Astrocyte (in vitro differentiated cells and primary cell): ENCODE measurements around the gene PRKD3.

Experiments used
- CTCF ChIP-seq: IDR thresholded peaks from 2 replicates; pipeline ENCODE4 v1.5.1; 2011; ENCODE audit warnings: low read depth, mild to moderate bottlenecking, inconsistent platforms, low read length, moderate library complexity; ENCODE audit not compliant: insufficient read depth
- EZH2 ChIP-seq: IDR thresholded peaks from 2 replicates; pipeline ENCODE4 v1.6.1; 2012; ENCODE audit warnings: mild to moderate bottlenecking, low read length, inconsistent platforms; ENCODE audit not compliant: insufficient read depth

GRCh38 chr2:37324786-37325624, at the start of gene PRKD3:
- no peak for TF ChIP-seq CTCF
- TF ChIP-seq EZH2 = no peak
